T-helper 1 cell treated with Interleukin-12 subunit alpha and Interleukin-12 subunit beta and Interleukin-4 antibody, amounts not matched to agents 30 ng/mL and 1 ng/mL, for 36 hours (primary cell): ENCODE data around the gene PRKCZ. TPM values are rescaled to one million over a fixed set of nuclear protein-coding genes. Genes with fewer than 3 reads are reported as not detected.

Experiments
- intact Hi-C: fragments of 100-400 bp; cut with micrococcal nuclease; formaldehyde crosslinking; loops from one replicate; pipeline ENCODE4 v1.15.1; 2024
- total RNA-seq: library from RNA; stranded (reverse); gene quantifications from 2 replicates; pipeline ENCODE4 v1.2.3, GENCODE V29; 2022

The PRKCZ gene
- total RNA-seq, 1 donor from 2014 or later = 2.6 TPM

DNA sequence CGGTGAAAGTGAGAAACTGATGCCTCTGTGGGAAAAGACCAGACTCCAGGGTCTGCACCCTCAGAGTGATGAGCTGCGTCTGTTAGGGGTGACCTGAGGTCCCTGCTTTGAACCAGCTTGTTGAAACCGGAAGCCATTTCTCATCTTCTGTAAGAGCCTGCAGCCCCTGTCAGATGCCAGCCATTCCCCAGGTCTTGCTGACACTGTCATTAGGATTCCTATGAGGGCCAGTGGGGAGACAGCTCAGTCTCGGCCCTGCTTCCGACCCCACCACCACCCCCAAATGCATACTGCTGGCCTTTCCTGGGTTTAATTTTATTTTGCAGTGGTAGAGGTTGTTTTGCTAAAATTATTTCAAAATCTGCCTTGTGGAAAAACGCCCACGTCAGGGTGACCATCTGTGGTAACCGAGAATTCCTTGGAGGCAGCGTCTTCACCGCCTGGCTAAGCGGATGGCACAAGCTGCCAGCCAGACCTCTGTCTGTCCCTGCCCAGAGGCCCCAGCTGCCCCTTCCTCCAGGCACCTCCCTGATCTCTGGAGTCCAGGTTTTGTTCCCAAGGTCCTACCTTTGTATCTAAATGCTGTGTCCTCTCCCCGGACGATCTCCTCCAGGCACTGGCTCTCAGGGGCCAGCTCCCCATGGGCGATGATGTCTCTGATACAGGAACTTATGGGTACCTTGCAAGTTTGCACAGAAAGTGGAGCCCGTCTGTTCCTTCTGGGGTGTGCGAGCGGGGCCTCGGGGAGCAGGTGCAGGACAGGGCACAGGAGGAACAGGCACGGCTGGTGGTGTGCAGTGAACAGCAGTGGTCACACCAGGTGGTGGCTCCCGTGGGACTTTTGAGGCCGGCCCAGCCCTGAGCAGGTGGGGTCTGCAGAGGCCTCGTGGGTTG is 49.9 kb downstream of the PRKCZ start:
- intact Hi-C loops = loop anchor here (10.0 kb wide), 1 partner anchor 75 kb away; no protein-coding TSS in a partner anchor

DNA sequence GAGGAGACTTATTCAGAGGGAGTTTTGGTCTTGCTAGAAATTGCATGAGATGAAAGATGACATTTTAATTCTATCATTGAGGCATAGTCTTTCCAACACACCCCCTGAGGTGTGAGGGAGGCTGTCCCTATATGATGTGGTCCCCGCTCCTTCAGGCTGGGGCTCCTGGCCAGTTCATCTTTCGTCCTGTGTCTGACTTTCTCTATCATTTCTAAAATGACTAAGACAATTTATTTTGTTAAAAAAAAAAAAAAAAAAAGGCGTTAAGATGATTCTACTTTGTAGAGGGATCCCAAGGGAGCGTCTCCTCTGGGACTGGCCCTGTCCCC is 50.5 kb downstream of the PRKCZ start:
- intact Hi-C loops = no loop called here

DNA sequence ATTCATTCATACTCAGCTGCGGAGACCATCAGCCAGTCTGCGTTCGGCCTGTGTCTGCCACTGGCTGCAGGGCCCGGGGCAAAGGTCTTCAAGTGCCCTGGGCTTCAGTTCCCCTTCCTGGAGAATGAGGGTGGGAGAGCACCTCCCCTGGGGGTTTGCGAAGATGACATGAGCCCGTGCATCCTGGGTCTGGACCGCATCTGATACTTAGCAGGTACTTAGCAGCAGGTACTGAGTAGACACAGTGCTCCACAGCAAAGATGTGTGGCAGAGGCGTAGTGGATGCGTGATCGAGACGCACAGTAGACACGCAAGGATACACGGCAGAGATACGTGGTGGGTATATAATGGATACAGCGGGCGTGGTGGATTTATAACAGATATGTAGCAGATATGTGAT is 51.3 kb downstream of the PRKCZ start:
- intact Hi-C loops = no loop called here

DNA sequence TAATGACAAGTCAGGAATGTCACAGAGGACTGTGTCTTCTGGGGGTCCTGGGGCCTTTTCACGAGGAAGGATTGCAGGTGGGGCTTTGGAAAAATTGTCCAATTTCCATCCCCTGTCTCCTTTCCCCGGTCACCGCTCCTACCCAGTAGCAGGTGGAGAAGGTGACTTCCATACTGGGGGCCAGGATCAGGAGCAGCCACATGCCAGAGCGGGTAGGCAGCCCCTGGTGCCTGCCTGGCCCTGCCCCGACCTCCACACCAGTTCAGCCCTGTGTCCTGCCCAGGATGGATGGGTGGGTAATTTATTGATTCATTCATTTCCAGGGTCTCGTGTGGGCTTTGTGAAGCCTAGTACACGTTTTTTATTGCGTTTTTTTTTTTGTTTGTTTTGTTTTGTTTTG is 51.7 kb downstream of the PRKCZ start:
- intact Hi-C loops = no loop called here

DNA sequence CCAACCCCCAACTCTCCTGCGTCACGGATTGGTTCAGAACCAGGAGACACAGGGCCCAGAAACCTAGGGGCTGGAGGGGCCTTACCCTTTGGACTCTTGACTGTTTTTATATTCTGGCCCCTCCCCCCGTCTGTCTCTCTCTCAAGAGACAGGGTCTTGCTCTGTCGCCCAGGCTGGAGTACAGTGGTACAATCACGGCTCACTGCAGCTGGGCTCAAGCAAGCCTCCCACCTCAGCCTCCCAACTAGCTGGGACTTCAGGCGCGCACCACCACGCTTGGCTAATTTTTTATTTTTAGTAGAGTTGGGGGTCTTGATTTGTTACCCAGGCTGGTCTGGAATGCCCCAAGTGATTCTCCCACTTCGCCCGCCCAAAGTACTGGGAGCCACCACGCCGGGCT is 52.5 kb downstream of the PRKCZ start:
- intact Hi-C loops = no loop called here

DNA sequence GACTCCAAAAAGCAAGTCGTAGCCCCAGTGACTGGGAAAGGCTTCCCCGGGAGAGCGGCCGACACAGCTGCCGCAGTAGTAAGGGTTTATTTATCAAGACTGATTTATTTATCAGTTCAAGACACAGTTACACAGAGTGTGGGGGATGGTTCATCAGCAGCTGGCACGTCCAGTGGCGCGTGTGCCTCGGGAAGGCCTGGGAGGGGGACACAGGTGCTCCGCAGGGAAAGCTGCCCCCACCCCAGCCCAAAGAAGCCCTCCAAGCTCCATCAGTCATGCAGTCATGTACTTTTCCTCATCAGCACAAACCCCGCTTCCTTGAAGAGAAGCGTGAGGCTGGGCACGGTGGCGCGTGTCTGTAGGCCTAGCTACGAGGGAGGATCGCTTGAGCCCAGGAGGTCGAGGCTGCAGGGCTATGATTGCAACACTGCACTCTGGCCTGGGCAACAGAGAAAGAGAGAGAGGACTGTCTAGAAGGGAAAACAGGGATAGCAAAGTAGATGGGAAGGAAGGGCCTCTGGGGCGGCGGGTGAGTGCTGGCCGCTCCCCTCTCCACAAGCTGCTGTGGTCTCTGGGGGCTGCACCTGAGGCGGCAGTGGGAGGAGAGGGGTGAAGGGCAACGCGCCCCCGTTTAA is 53.2 kb downstream of the PRKCZ start:
- intact Hi-C loops = no loop called here

DNA sequence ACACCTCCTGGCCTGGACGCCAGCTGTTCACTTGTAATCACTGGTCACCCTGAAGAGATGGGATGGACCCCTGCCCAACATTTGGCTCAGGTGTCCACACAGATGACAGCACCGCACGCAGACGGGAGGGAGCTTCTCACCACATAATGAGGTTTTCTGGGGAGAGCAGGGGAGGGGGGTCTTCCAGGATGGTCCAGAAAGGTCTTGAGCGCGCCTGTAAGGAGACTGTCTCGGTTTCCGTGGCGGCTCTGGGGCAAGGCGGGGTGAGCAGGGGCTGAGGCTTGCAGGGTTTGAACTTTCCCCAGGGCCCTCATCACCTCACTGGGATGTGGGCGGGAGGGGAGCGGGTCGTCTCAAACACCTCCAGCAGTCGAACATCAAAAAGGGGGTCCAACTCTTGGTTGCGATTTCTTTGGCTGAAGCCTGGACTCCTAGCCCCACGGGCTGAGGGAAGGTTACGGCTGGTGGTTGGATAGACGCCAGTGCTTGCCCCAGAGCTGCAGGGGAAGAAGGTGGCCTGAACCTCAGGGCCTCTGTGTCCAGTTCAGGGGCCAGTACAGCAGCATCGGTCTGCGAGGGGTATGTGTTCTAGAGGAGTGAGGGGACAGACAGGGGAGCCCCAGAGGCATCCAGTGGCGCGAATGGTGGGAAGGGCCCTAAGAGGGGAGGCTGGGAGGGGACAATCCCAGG is 53.8 kb downstream of the PRKCZ start:
- intact Hi-C loops = no loop called here

DNA sequence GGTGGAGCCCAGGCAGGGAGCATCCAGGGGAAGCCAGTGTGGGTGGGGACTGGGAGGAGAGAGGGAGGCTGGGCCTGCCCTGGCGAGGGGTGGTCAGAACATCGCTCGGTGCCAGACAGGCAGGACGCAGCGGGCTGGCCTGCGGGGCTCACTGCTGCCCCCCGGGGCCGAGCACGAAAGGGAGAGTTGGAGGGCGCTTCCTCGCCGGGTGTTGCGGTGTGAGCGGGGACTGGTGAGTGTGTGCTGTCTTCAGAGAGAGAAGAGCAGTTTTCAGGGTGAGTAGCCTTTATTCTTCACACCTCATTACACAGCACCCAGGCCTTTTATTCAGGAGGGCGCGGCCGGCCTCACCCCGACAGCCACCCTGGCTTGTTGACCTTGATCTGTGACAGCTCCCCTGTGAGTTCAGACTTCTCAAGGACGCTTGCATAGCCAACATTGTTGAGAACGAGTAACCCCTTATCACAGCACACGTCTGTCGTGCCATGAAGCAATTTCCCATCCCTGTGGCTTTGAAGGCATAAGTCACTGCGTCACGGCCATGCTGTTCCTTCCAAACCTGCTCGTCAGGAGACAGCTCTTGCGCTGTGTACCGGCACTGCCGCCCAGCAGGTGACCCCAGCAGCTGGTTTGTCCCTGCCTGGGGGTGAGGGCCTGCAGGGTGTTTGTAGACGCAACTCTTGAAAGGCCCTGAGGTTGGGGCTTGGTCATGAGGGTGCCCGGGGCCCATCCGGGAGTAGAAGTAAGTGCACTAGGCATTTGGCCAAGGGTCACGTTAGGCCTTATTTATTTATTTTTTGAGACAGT is 54.6 kb downstream of the PRKCZ start:
- intact Hi-C loops = no loop called here

DNA sequence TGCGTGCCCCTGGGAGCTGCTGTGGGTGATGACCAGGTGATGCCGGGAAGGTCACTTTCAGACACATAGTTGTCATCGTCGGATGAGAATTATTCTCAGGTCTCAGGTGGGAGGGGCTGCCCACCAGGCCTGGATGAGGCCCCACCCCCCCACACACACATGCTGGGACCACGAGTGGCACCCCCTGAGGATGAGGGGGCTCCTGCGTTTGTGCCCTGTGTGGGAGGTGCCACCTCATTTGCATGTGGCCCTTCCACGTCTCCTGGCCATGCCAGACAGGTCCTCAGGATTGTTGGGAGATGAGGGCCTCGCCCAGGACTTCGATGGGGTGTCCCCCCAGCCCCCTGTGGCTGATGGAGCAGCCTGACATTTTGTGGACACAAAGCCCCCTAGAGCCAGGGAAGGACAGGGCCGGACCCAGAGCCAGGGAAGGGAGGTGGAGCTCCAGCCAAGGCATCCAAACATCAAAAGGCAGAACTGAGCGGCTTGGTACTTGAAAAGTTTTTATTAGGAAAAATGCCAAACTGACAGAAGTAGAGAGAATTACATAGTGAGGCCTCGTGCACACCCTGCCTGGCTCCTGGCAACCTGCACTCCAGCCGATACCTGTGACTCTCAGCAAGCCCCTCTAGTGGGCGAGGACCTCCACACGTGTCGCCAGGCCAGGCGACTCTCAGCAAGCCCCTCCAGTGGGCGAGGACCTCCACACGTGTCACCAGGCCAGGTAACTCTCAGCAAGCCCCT is 55.7 kb downstream of the PRKCZ start:
- intact Hi-C loops = no loop called here

DNA sequence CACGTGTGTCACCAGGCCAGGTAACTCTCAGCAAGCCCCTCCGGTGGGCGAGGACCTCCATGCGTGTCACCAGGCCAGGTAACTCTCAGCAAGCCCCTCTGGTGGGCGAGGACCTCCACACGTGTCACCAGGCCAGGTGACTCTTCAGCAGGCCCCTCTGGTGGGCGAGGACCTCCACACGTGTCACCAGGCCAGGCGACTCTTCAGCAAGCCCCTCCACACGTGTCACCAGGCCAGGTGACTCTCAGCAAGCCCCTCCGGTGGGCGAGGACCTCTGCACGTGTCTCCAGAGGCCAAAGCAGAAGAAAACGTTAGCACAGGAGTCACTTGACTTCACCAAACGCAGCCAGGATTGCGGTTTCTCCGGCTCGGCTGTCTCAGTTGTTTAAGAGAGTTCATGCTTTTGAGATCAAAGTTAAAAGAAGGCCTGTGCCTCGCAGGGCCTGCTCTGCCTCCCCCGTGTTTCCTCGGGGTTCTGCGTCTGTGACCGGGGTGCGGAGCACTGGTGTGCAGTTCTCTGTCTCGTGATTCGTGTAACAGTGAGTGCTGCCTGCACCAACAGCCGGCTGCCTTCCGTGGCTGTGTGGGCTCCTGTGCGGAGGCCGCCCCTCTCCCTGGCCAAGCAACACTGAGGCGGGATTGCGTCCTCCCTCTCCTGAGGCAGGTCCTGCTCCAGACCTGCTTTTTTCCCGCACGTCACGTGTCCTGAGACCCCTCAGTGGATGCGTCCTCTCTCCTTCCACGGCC is 56.6 kb downstream of the PRKCZ start:
- intact Hi-C loops = no loop called here

DNA sequence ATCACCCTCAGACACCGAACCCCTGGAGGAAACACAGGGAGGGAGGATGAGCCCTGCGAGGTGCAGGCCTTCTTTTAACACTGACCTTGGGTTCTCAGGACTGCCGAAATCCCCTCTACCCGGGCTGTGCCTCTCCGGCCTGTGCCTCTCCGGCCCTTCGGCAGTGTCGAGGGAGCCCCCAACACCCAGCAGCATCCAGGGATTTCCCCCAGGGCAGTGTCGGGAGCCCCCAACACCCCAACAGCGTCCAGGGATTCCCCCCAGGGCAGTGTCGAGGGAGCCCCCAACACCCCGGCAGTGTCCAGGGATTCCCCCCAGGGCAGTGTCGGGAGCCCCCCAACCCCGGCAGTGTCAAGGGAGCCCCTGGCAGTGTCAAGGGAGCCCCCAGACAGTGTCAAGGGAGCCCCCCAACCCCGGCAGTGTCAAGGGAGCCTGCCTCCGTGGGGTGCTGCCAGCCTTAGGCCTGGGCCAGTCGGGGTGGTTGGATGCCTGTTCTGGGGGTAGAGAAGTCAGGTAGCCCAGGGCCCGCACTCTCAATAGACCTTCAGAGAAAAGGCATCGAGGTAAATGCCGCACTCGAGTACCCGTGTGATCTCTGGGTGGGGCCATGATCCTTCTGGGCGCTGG is 57.5 kb downstream of the PRKCZ start:
- intact Hi-C loops = no loop called here

DNA sequence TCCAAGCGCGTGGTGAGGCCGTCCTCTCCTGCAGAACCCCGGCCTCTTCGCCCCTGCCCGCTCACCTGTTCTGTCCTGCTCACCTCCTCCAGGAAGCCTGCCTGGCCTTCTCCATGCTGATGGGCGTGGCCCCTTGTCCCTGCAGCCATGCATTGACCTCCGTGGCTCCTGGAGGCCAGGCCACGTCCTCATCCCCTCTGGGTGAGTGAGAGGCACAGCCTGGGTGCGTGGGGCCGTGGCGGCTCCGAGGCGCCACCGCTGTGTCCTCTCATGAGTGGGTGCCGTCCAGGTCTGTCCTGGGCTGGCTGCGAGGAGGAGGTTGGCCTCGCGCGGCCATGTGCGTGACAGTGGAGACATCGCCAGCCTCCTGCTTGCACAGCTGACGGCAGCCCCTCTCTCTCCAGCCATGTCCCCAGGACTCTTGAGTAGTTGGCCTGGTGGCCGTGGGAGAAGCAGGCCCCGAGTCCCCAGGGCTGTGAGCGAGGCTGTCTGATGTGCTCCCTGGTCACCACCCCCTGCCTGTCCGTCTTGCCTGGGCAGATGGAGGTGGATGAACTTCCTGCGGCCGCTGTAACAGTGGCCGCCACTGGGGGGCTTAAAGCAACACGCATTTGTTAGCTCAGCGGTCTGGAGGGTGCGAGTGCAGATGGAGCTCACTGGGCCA is 58.1 kb downstream of the PRKCZ start:
- intact Hi-C loops = no loop called here

DNA sequence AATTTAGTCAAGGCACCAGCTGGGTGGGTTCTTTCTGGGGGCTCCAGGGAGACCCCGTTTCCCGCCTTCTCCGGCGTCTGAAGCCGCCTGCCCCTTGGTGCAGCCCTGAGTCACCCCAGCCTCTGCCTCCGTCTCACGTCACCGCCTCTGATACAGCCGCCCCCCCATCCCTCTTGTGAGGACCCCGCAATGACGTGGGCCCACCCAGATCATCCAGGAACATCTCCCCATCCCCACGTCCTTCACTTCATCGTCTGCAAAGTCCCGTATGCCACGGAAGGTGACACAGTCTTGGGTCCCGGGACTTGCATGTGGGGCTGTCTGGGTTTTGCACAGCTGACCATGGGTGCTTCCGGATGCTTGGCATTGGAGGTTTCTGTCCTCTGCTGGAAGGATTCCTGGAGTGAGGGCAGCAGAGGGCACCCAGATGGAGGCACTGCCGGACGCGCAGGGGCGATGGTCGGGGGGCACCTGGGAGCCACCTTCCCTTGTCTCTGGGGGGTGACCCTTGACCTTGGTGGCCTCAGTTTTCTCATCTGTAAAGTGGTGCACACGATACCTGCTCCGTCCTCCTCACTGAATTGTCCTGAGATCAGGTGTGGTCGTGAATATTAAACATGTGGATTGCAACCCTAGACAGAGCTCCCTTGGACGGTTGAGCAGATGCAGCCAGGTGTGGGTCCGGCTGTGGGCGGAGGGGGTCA is 58.8 kb downstream of the PRKCZ start:
- intact Hi-C loops = no loop called here

DNA sequence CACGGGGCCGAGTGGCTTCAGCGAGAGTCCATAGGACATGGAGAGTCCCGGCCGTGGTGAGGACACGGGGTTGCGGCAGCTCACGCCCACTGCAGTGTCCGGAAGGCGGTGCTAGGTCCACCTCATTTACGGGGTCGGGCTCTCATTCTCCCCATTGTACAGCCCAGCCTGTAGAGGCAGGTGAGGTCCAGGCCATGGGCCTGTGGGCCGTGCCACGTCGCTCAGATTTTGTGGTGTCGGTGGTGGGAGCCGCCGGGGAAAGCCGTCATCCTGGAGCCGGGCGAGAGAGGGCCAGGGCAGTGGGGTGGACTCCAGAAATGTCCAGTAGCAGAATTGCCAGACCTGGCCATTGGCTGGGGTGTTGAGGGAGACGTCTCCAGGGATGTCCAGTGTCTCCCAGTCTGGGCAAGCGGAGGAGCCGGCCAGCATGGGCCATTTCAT is 59.4 kb downstream of the PRKCZ start:
- intact Hi-C loops = no loop called here

DNA sequence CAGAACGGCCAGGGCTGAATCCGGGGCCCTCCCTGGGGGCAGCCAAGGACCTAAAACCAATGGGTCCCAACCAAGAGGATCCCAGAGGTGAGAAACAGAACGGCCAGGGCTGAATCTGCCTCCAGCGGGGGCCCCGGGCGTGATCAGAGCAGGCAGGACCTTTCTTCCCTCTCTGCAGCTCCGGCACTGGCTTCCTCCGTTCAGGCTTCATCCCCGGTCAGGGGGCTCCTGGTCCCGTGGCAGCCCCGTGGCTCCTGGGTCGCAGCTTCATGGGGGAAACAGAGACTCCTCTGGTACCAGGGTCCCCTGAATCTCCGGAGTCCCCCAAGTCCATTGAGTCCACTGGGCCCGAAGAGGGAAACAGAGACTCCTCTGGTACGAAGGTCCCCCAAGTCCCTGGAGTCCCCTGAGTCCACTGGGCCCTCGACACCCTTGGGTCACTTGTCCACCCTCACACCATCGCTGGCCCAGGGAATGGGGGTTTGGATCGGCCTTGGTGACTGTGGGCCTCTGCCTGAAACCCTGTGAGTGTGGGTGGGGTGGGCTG is 60.1 kb downstream of the PRKCZ start:
- intact Hi-C loops = no loop called here

DNA sequence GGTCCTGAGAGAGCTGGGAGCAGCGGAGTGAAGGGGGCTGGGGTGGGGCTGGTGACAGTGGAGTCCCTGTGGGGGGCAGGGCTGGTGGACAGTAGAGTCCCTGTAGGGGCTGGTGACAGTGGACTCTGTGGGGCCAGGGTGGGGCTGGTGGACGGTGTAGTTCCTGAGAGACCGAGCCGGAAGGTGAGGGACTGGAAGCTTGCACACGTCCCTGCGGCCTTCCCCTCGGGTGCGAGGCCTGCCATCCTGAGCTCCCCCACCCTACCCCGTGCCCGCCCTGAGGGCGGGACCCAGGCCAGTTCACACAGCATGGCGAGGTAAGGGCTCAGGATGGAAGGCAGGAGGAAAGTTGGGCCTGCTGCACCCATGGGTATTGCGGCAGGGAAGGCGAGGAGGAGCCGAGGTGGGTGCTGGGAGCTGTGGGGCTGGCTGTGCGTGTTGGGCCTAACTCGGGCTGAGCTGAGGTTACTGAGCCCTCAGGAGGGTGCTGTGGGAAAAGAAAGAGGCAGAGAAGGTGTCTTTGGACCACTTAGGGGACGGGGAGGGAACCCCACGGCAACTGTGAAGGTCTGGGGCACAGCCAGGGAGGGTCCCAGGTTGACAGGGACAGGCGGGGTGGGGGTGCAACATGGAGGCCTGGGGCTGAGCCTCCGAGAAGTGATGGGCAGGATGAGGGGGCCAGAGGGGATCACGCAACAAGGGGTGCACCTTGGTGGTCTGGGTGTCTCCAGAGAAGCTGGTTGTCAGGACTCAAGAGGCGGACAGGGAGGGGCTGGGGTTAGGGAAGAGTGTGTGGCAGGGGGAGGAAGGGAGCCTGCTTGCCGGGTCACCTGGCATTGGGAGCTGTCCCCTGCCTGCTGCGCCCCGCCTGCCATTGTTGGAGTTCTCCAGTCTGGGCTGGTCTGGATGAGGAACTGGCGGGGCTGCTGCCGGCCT is 60.8 kb downstream of the PRKCZ start:
- intact Hi-C loops = no loop called here

DNA sequence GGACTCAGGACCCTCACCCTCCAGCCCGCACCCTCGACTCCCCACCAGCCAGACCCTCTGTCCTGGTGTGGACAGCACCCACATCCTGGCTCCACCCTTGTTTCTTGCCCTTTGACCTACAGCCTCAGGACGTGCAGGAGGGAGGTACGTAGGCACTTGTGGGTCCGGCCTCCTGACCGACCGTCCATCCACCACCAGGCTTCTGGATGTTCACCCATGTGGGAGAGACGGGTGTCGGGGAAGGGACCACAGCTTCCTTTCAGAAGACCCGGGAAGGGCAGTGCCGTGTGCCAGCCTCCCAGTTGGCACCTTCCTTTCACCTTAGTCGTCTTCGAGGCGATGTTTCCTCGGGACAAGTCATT is 61.4 kb downstream of the PRKCZ start:
- intact Hi-C loops = no loop called here
